Neuronal stem cell (in vitro differentiated cells): ENCODE measurements around the gene CRABP2.

Source experiments
- DNase-seq: peaks from one replicate; pipeline ENCODE4 v3.0.0-alpha.2; 2013; ENCODE audit warnings: low spot score
- H2AFZ ChIP-seq: one replicate; pipeline ENCODE4 v1.6.1; 2013; ENCODE audit warnings: mild to moderate bottlenecking, low read length, inconsistent platforms
- H2AK5ac ChIP-seq: 2 replicates; pipeline ENCODE4 v1.6.1; 2013; ENCODE audit warnings: low read depth, mild to moderate bottlenecking, inconsistent platforms, low read length, moderate library complexity, mixed read lengths
- H2BK120ac ChIP-seq: 2 replicates; pipeline ENCODE4 v1.6.1; 2013; ENCODE audit warnings: low read depth, mild to moderate bottlenecking, inconsistent platforms, low read length, moderate library complexity, mixed read lengths
- H2BK12ac ChIP-seq: one replicate; pipeline ENCODE4 v1.6.1; 2013; ENCODE audit warnings: low read length, inconsistent platforms
- H2BK15ac ChIP-seq: 2 replicates; pipeline ENCODE4 v1.6.1; 2013; ENCODE audit warnings: mild to moderate bottlenecking, low read length, inconsistent platforms, mixed read lengths
- H2BK5ac ChIP-seq: one replicate; pipeline ENCODE4 v1.6.1; 2013; ENCODE audit warnings: inconsistent platforms, mild to moderate bottlenecking, low read length, moderate library complexity
- H3K14ac ChIP-seq: one replicate; pipeline ENCODE4 v1.6.1; 2013; ENCODE audit warnings: low read length, inconsistent platforms
- H3K18ac ChIP-seq: 2 replicates; pipeline ENCODE4 v1.6.1; 2013; ENCODE audit warnings: low read length, inconsistent platforms
- H3K23ac ChIP-seq: 2 replicates; pipeline ENCODE4 v1.6.1; 2013; ENCODE audit warnings: low read depth, mild to moderate bottlenecking, mixed read lengths, low read length, inconsistent platforms; ENCODE audit not compliant: poor library complexity
- H3K27ac ChIP-seq: replicated peaks from 3 replicates; pipeline ENCODE4 v1.5.1; 2013; ENCODE audit warnings: low read length, inconsistent platforms
- H3K27me3 ChIP-seq, 3 experiments: 2 replicates each; pipeline ENCODE4 v1.6.1; 2013; ENCODE audit warnings: low read length in 3 of 3, mild to moderate bottlenecking in 2 of 3, inconsistent platforms in 1 of 3, low read depth in 1 of 3, mixed read lengths in 1 of 3, moderate library complexity in 1 of 3; ENCODE audit not compliant: control insufficient read depth in 3 of 3, insufficient read depth in 3 of 3
- H3K36me3 ChIP-seq, 2 donors: replicated peaks in 1 of 2; 2 replicates each; pipeline ENCODE4 v1.6.1; 2013; ENCODE audit warnings: low read length in 2 of 2; ENCODE audit not compliant: control insufficient read depth in 2 of 2, insufficient read depth in 2 of 2
- H3K4ac ChIP-seq: 2 replicates; pipeline ENCODE4 v1.6.1; 2013; ENCODE audit warnings: inconsistent platforms, mild to moderate bottlenecking, low read length, moderate library complexity
- H3K4me1 ChIP-seq, 2 donors: 1 replicate in 1 of 2; 2 replicates in 1 of 2; pipeline ENCODE4 v1.6.1; 2013; ENCODE audit warnings: low read length in 2 of 2, low read depth in 1 of 2; ENCODE audit not compliant: control insufficient read depth in 2 of 2, insufficient read depth in 1 of 2
- H3K4me2 ChIP-seq: one replicate; pipeline ENCODE4 v1.6.1; 2013; ENCODE audit warnings: mild to moderate bottlenecking, low read length, inconsistent platforms; ENCODE audit not compliant: insufficient read depth, poor library complexity, severe bottlenecking
- H3K4me3 ChIP-seq, 2 donors: 2 replicates each; pipeline ENCODE4 v1.5.1; 2013; ENCODE audit warnings: low read length in 2 of 2, mild to moderate bottlenecking in 2 of 2, inconsistent platforms in 1 of 2, moderate library complexity in 1 of 2
- H3K79me1 ChIP-seq: one replicate; pipeline ENCODE4 v1.6.1; 2013; ENCODE audit warnings: low read depth, mild to moderate bottlenecking, inconsistent platforms, low read length, moderate library complexity
- H3K9ac ChIP-seq: one replicate; pipeline ENCODE4 v1.6.1; 2013; ENCODE audit warnings: mild to moderate bottlenecking, low read depth, low read length, inconsistent platforms; ENCODE audit not compliant: poor library complexity
- H3K9me3 ChIP-seq, 2 donors: replicated peaks in 1 of 2; 2 replicates each; pipeline versions ENCODE3 to v1.6.1; 2013; ENCODE audit warnings: low read length in 2 of 2, mild to moderate bottlenecking in 2 of 2, inconsistent platforms in 1 of 2, low read depth in 1 of 2, mixed read lengths in 1 of 2, moderate library complexity in 1 of 2; ENCODE audit not compliant: control insufficient read depth in 2 of 2, insufficient read depth in 1 of 2
- H4K8ac ChIP-seq: one replicate; pipeline ENCODE4 v1.6.1; 2013; ENCODE audit warnings: low read depth, mild to moderate bottlenecking, inconsistent platforms, low read length, moderate library complexity
- H4K91ac ChIP-seq: one replicate; pipeline ENCODE4 v1.6.1; 2013; ENCODE audit warnings: low read length, low read depth, mild to moderate bottlenecking, inconsistent platforms; ENCODE audit not compliant: poor library complexity
- WGBS, 2 donors: extraction: QIAGEN DNeasy Blood & Tissue Kit; methylation state at CpG; one replicate each; pipeline ENCODE4 v1.1.7; 2013; ENCODE audit warnings: missing lambda C conversion rate in 2 of 2, mixed read lengths in 1 of 2; ENCODE audit not compliant: insufficient read length in 2 of 2, insufficient replicate concordance in 1 of 2; ENCODE audit errors: extremely low coverage in 2 of 2; 5-methylcytosine and 5-hydroxymethylcytosine counted together

CRABP2 gene

GRCh38 chr1:156658945-156659574 lies 46.3 kb downstream of the CRABP2 start:
- H3K18ac ChIP-seq = no peak overlapping the region
- no peaks in the 10 kb centered on the region for H3K9me3 ChIP-seq
- H3K4me3 ChIP-seq = no peak overlapping the region
- no CpG with 5 or more reads among the region's 10 CpGs for WGBS, 2 donors
- peak overlapping the region; percentile 82 for H2BK12ac ChIP-seq
- peaks cover 4% of the 10 kb centered on the region for H3K79me1 ChIP-seq
- no peak overlapping the region for H3K4ac ChIP-seq
- no peak overlapping the region for H4K91ac ChIP-seq
- no peak overlapping the region for H4K8ac ChIP-seq
- H3K27me3 ChIP-seq = peaks cover 5 to 40% (median 23%) of the 10 kb centered on the region in 3 experiments
- peaks cover 50 to 57% of the 10 kb centered on the region in 2 donors for H3K4me1 ChIP-seq
- H2AK5ac ChIP-seq = peak overlapping the region; percentile 93
- H3K36me3 ChIP-seq = peaks cover 0 to 7% of the 10 kb centered on the region in 2 donors
- H2BK15ac ChIP-seq = peak overlapping the region; percentile 84
- no peak overlapping the region for H3K27ac ChIP-seq
- no peak overlapping the region for H3K14ac ChIP-seq
- H2AFZ ChIP-seq = no peak overlapping the region
- H3K4me2 ChIP-seq = no peak overlapping the region
- H3K9ac ChIP-seq = no peak overlapping the region
- H3K23ac ChIP-seq = no peak overlapping the region
- H2BK5ac ChIP-seq = peak overlapping the region; percentile 16
- H2BK120ac ChIP-seq = no peak overlapping the region
- DNase-seq = no peak

GRCh38 chr1:156658496-156658895 lies 46.9 kb downstream of the CRABP2 start:
- Histone ChIP-seq H3K9me3 (no peaks in the 10 kb centered on the region), H3K4ac (peak overlapping the region; percentile 3), H2BK5ac (peak overlapping the region; percentile 16), H3K9ac (no peak overlapping the region), H3K36me3 (peaks cover 0 to 7% of the 10 kb centered on the region in 2 donors), H3K4me1 (peaks cover 44 to 52% of the 10 kb centered on the region in 2 donors), H2BK12ac (no peak overlapping the region), H3K23ac (no peak overlapping the region), H2BK120ac (no peak overlapping the region), H3K27ac (no peak overlapping the region), H3K79me1 (peaks cover 4% of the 10 kb centered on the region), H4K8ac (no peak overlapping the region), H2BK15ac (peak overlapping the region; percentile 84), H3K18ac (no peak overlapping the region), H3K4me3 (no peak overlapping the region), H4K91ac (peak overlapping the region; percentile 17), H3K14ac (no peak overlapping the region), H2AFZ (no peak overlapping the region), H2AK5ac (peak overlapping the region; percentile 93), H3K27me3 (peaks cover 5 to 44% (median 23%) of the 10 kb centered on the region in 3 experiments), H3K4me2 (no peak overlapping the region)
- DNase-seq = no peak
- no CpG with 5 or more reads among the region's 14 CpGs for WGBS, 2 donors

- H3K23ac ChIP-seq = peak overlapping the region; percentile 77
- H3K4me3 ChIP-seq = peak overlapping the region in 1 of 2 donors; percentile 28
- H3K36me3 ChIP-seq = peaks cover 0 to 7% of the 10 kb centered on the region in 2 donors
- H3K27me3 ChIP-seq = peaks cover 5 to 44% (median 23%) of the 10 kb centered on the region in 3 experiments
- peak overlapping the region; percentile 59 for H3K18ac ChIP-seq
- H3K27ac ChIP-seq = no peak overlapping the region
- WGBS, 2 donors = no CpG with 5 or more reads among the region's 15 CpGs
- H2AFZ ChIP-seq = no peak overlapping the region
- peak overlapping the region; percentile 14 for H2BK12ac ChIP-seq
- no peak overlapping the region for H4K8ac ChIP-seq
- H3K9me3 ChIP-seq = no peaks in the 10 kb centered on the region
- peak overlapping the region; percentile 93 for H2AK5ac ChIP-seq
- H3K4me1 ChIP-seq = peaks cover 38 to 45% of the 10 kb centered on the region in 2 donors
- H3K14ac ChIP-seq = no peak overlapping the region
- no peak overlapping the region for H4K91ac ChIP-seq
- H2BK120ac ChIP-seq = no peak overlapping the region
- peak overlapping the region; percentile 16 for H2BK5ac ChIP-seq
- H3K9ac ChIP-seq = peak overlapping the region; percentile 51
- DNase-seq = no peak
- no peak overlapping the region for H3K4ac ChIP-seq
- H3K79me1 ChIP-seq = peaks cover 4% of the 10 kb centered on the region
- no peak overlapping the region for H3K4me2 ChIP-seq
- peak overlapping the region; percentile 84 for H2BK15ac ChIP-seq
Observed at GRCh38 chr1:156657741-156658319, 47.6 kb downstream of the CRABP2 start.
